Breast epithelium (tissue), 4 donors: ENCODE results near the gene GNAL. TPM values are rescaled to one million over a fixed set of nuclear protein-coding genes. Genes with fewer than 3 reads are reported as not detected.

ENCODE experiments used
- DNase-seq, 2 donors: peaks; one replicate each; pipeline ENCODE4 v3.0.0-alpha.2; 2019; ENCODE audit warnings: low spot score in 2 of 2
- H3K27ac ChIP-seq, 2 donors: fragments of 200-600 bp; sonication (generic) in 1 of 2; one replicate each; pipeline ENCODE4 v1.5.1; 2016 to 2019; ENCODE audit warnings: mild to moderate bottlenecking in 1 of 2
- H3K27me3 ChIP-seq, 2 donors: fragments of 200-600 bp; sonication (generic) in 1 of 2; one replicate each; pipeline versions ENCODE4 v1.5.1 to v1.6.0; 2017 to 2019; ENCODE audit warnings: control low read depth in 1 of 2, mild to moderate bottlenecking in 1 of 2
- H3K36me3 ChIP-seq: fragments of 200-600 bp; one replicate; pipeline ENCODE4 v1.5.1; 2019
- H3K4me1 ChIP-seq, 2 donors: fragments of 200-600 bp; sonication (generic); one replicate each; pipeline ENCODE4 v1.5.1; 2016 to 2019; ENCODE audit warnings: control low read depth in 1 of 2
- H3K4me3 ChIP-seq, 3 donors: fragments of 200-600 bp; sonication (generic); 1 replicate in 2 of 3; 2 replicates in 1 of 3; pipeline ENCODE4 v1.5.1; 2016 to 2019; ENCODE audit warnings: mild to moderate bottlenecking in 3 of 3, moderate library complexity in 2 of 3
- H3K9me3 ChIP-seq, 2 donors: fragments of 200-600 bp; sonication (generic) in 1 of 2; one replicate each; pipeline ENCODE4 v1.5.1; 2016 to 2019; ENCODE audit warnings: control low read depth in 1 of 2
- POLR2A ChIP-seq: fragments of 450-650 bp; IDR thresholded peaks from one replicate; pipeline ENCODE4 v1.6.1; 2016; ENCODE audit warnings: antibody characterized with exemption, mild to moderate bottlenecking, moderate library complexity
- POLR2AphosphoS5 ChIP-seq, 3 donors: sonication (generic); formaldehyde crosslinking; IDR thresholded peaks; one replicate each; pipeline ENCODE4 v1.6.1; 2017; ENCODE audit warnings: antibody characterized with exemption in 3 of 3
- intact Hi-C: fragments of 100-400 bp; cut with DNase I; formaldehyde crosslinking; loops from one replicate; pipeline ENCODE4 v1.15.1; 2023; ENCODE audit warnings: low total_unique reads
- total RNA-seq, 3 donors: library from RNA; depleted of rRNA; stranded (reverse); fragments of >200 nt; gene quantifications; one replicate each; pipeline ENCODE4 v1.1.0, GENCODE V29; 2016
- TF ChIP-seq, protein P1 (sequence below), 3 donors: fragments of 450-650 bp; IDR thresholded peaks; one replicate each; pipeline ENCODE4 v1.5.1; 2016 to 2017; ENCODE audit warnings: antibody characterized with exemption in 3 of 3, mild to moderate bottlenecking in 3 of 3, moderate library complexity in 3 of 3

Gene GNAL
- total RNA-seq, 3 donors from 2014 or later = 6.6 to 15.4 (median 7.5) TPM

- no peaks in the 10 kb centered on the region for H3K36me3 ChIP-seq
- H3K4me1 ChIP-seq = no peaks in the 10 kb centered on the region
- TF ChIP-seq POLR2A (no peak), POLR2AphosphoS5 (IDR thresholded peaks at IDR 0.05) (no peak)
- TF ChIP-seq, protein P1, sequence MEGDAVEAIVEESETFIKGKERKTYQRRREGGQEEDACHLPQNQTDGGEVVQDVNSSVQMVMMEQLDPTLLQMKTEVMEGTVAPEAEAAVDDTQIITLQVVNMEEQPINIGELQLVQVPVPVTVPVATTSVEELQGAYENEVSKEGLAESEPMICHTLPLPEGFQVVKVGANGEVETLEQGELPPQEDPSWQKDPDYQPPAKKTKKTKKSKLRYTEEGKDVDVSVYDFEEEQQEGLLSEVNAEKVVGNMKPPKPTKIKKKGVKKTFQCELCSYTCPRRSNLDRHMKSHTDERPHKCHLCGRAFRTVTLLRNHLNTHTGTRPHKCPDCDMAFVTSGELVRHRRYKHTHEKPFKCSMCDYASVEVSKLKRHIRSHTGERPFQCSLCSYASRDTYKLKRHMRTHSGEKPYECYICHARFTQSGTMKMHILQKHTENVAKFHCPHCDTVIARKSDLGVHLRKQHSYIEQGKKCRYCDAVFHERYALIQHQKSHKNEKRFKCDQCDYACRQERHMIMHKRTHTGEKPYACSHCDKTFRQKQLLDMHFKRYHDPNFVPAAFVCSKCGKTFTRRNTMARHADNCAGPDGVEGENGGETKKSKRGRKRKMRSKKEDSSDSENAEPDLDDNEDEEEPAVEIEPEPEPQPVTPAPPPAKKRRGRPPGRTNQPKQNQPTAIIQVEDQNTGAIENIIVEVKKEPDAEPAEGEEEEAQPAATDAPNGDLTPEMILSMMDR (IDR thresholded peaks at IDR 0.05) = no peak
- intact Hi-C loops = no loop called here
- H3K9me3 ChIP-seq = no peaks in the 10 kb centered on the region
- H3K27me3 ChIP-seq = no peaks in the 10 kb centered on the region
- DNase-seq = no peak
- H3K4me3 ChIP-seq = no peak overlapping the region
- no peak overlapping the region for H3K27ac ChIP-seq
Observed at GRCh38 chr18:11923450-11923849, 234.4 kb downstream of the GNAL start.

DNA sequence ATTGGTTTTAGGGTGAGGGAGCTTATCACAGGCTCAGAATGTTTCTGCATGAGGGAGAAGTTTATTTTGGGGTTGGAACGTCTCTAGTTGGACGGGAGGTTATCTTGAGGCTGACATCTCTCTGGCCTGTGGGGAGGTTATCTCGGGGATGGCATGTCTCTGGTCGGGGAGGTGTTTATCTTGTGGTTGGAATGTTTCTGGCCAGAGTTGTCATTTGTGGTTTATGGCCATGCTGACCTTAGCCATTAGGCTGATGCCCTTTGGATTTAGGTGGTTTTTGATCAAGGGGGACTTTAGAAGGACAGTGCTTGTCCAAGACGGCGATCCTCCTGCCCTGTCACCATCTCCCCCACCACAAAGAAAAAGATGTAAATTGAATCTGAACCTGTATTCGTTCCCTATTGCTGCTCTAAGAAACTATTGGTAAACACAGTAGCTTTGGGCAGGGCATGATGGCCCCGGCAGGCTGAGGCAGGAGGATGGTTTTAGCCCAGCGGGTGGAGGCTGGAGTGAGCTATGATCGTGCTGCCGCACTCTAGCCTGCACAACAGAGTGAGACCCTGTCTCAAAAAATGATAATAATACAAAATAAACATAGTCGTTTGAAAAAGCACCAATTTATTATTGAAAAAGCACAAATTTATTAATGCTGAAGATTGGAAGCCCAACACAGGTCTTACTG, 236.9 kb downstream of the GNAL start:
- no peak overlapping the region for H3K27ac ChIP-seq
- TF ChIP-seq POLR2AphosphoS5 (IDR thresholded peaks at IDR 0.05) = no peak
- TF ChIP-seq POLR2A = no peak
- TF ChIP-seq, protein P1 (IDR thresholded peaks at IDR 0.05) = no peak
- no peaks in the 10 kb centered on the region for H3K4me1 ChIP-seq
- H3K36me3 ChIP-seq = no peaks in the 10 kb centered on the region
- H3K27me3 ChIP-seq = no peaks in the 10 kb centered on the region
- H3K9me3 ChIP-seq = no peaks in the 10 kb centered on the region
- H3K4me3 ChIP-seq = no peak overlapping the region
- DNase-seq = no peak
- intact Hi-C loops = no loop called here

- Histone ChIP-seq H3K27ac (peak overlapping the region; percentile 38 to 58), H3K4me3 (no peak overlapping the region), H3K27me3 (no peaks in the 10 kb centered on the region), H3K9me3 (no peaks in the 10 kb centered on the region), H3K4me1 (no peaks in the 10 kb centered on the region), H3K36me3 (no peaks in the 10 kb centered on the region)
- intact Hi-C loops = no loop called here
- peak in 1 of 2 donors; percentile 89 for DNase-seq
- TF ChIP-seq POLR2A (no peak), POLR2AphosphoS5 (IDR thresholded peaks at IDR 0.05) (peak in 1 of 3 donors; percentile 52)
- TF ChIP-seq, protein P1 (IDR thresholded peaks at IDR 0.05) = peak in 2 of 3 donors; percentile 9 to 26
Observed at GRCh38 chr18:11927497-11927896, 238.4 kb downstream of the GNAL start.

- H3K27me3 ChIP-seq = no peaks in the 10 kb centered on the region
- no peak overlapping the region for H3K27ac ChIP-seq
- TF ChIP-seq, protein P1 (IDR thresholded peaks at IDR 0.05) = no peak
- TF ChIP-seq POLR2AphosphoS5 (IDR thresholded peaks at IDR 0.05) = no peak
- no peak for TF ChIP-seq POLR2A
- intact Hi-C loops = no loop called here
- H3K9me3 ChIP-seq = no peaks in the 10 kb centered on the region
- no peak overlapping the region for H3K4me3 ChIP-seq
- H3K4me1 ChIP-seq = no peaks in the 10 kb centered on the region
- DNase-seq = no peak
- no peaks in the 10 kb centered on the region for H3K36me3 ChIP-seq
Observed at GRCh38 chr18:11932393-11932792, 243.3 kb downstream of the GNAL start.

Other genes with a start within 250 kb of the GNAL start
- not detected for gene SLC35G4, start 79.7 kb upstream of the GNAL start, total RNA-seq
- 10 to 100 TPM; 41.0 to 63.4 (median 44.8) TPM for gene CHMP1B, start 162.1 kb downstream of the GNAL start, total RNA-seq
- 10 to 100 TPM; 15.4 to 46.0 (median 31.5) TPM for gene MPPE1, start 219.1 kb downstream of the GNAL start, total RNA-seq